Breast epithelium (tissue), 3 donors: ENCODE measurements around the gene NUP98.

Experiments used
- POLR2AphosphoS5 ChIP-seq, 3 donors: sonication (generic); formaldehyde crosslinking; IDR thresholded peaks; one replicate each; pipeline ENCODE4 v1.6.1; 2017; ENCODE audit warnings: antibody characterized with exemption in 3 of 3
- TF ChIP-seq, protein P1 (sequence below), 3 donors: fragments of 450-650 bp; IDR thresholded peaks; one replicate each; pipeline ENCODE4 v1.5.1; 2016 to 2017; ENCODE audit warnings: antibody characterized with exemption in 3 of 3, mild to moderate bottlenecking in 3 of 3, moderate library complexity in 3 of 3

GRCh38 chr11:3840004-3840869 lies 42.9 kb upstream of the NUP98 start:
- TF ChIP-seq, protein P1, sequence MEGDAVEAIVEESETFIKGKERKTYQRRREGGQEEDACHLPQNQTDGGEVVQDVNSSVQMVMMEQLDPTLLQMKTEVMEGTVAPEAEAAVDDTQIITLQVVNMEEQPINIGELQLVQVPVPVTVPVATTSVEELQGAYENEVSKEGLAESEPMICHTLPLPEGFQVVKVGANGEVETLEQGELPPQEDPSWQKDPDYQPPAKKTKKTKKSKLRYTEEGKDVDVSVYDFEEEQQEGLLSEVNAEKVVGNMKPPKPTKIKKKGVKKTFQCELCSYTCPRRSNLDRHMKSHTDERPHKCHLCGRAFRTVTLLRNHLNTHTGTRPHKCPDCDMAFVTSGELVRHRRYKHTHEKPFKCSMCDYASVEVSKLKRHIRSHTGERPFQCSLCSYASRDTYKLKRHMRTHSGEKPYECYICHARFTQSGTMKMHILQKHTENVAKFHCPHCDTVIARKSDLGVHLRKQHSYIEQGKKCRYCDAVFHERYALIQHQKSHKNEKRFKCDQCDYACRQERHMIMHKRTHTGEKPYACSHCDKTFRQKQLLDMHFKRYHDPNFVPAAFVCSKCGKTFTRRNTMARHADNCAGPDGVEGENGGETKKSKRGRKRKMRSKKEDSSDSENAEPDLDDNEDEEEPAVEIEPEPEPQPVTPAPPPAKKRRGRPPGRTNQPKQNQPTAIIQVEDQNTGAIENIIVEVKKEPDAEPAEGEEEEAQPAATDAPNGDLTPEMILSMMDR (IDR thresholded peaks at IDR 0.05): no peak
- no peak for TF ChIP-seq POLR2AphosphoS5 (IDR thresholded peaks at IDR 0.05)
